Spinal cord (tissue), 10 donors: ENCODE measurements around the gene EXOC6. TPM values are rescaled to one million over a fixed set of nuclear protein-coding genes. Genes with fewer than 3 reads are reported as not detected.

Experiments
- DNase-seq, 6 donors: peaks; one replicate each; pipeline versions ENCODE4 v3.0.0 to v3.0.0-alpha.2; 2013 to 2015; ENCODE audit warnings: low spot score in 6 of 6, low read depth in 4 of 6
- H3K27ac ChIP-seq: one replicate; pipeline ENCODE4 v1.5.1; 2013; ENCODE audit warnings: low read depth, low read length, control low read depth
- H3K27me3 ChIP-seq: one replicate; pipeline ENCODE4 v1.6.1; 2013; ENCODE audit warnings: low read length; ENCODE audit not compliant: control insufficient read depth, insufficient read depth
- H3K36me3 ChIP-seq: one replicate; pipeline ENCODE4 v1.6.1; 2013; ENCODE audit warnings: low read length; ENCODE audit not compliant: control insufficient read depth, insufficient read depth
- H3K4me1 ChIP-seq: one replicate; pipeline ENCODE4 v1.6.1; 2013; ENCODE audit warnings: low read length; ENCODE audit not compliant: control insufficient read depth, insufficient read depth
- H3K4me3 ChIP-seq: one replicate; pipeline ENCODE4 v1.5.1; 2013; ENCODE audit warnings: low read depth, low read length, control low read depth
- H3K9me3 ChIP-seq: one replicate; pipeline ENCODE4 v1.6.1; 2013; ENCODE audit warnings: low read length; ENCODE audit not compliant: control insufficient read depth, insufficient read depth
- WGBS: methylation state at CpG from one replicate; pipeline ENCODE4 v1.1.5; 2013; ENCODE audit warnings: missing lambda C conversion rate; ENCODE audit not compliant: insufficient coverage; 5-methylcytosine and 5-hydroxymethylcytosine counted together
- polyA plus RNA-seq, 2 donors: library from polyadenylated mRNA; unstranded; fragments of 120-200 nt; gene quantifications; one replicate each; pipeline ENCODE4 v1.2.1, GENCODE V29; 2013; ENCODE audit not compliant: insufficient read length in 2 of 2
- total RNA-seq, 2 donors: library from RNA; depleted of rRNA in 1 of 2; stranded (reverse); fragments of 120-200 nt in 1 of 2; fragments of >200 nt in 1 of 2; gene quantifications; one replicate each; pipeline versions ENCODE4 v1.2.3 to v1.2.4, GENCODE V29; 2013 to 2014
- donor health status: healthy.

Gene EXOC6
- total and polyA plus RNA-seq, 4 donors = 16.5 to 46.6 (median 21.2) TPM

- peaks cover 51% of the 10 kb centered on the region for H3K4me1 ChIP-seq
- H3K4me3 ChIP-seq = no peak overlapping the region
- H3K9me3 ChIP-seq = no peaks in the 10 kb centered on the region
- peaks cover 98% of the 10 kb centered on the region for H3K27me3 ChIP-seq
- H3K27ac ChIP-seq = no peak overlapping the region
- WGBS = under 1% methylated on average over 35 of the region's 37 CpGs
- DNase-seq = no peak
- no peaks in the 10 kb centered on the region for H3K36me3 ChIP-seq
These were observed 223.4 kb downstream of the EXOC6 start for GRCh38 chr10:93071674-93072224.

GRCh38 chr10:93072225-93072712, 223.9 kb downstream of the EXOC6 start:
- H3K27me3 ChIP-seq = peaks cover 97% of the 10 kb centered on the region
- DNase-seq = peak in 1 of 6 donors; percentile 18
- peaks cover 51% of the 10 kb centered on the region for H3K4me1 ChIP-seq
- no peaks in the 10 kb centered on the region for H3K36me3 ChIP-seq
- H3K9me3 ChIP-seq = no peaks in the 10 kb centered on the region
- under 1% methylated on average over 23 of the region's 27 CpGs for whole genome bisulfite sequencing
- H3K4me3 ChIP-seq = no peak overlapping the region
- no peak overlapping the region for H3K27ac ChIP-seq

GRCh38 chr10:93072713-93073538, 224.6 kb downstream of the EXOC6 start:
- Histone ChIP-seq H3K27me3 (peaks cover 94% of the 10 kb centered on the region), H3K9me3 (no peaks in the 10 kb centered on the region), H3K4me3 (no peak overlapping the region), H3K4me1 (peaks cover 50% of the 10 kb centered on the region), H3K27ac (no peak overlapping the region), H3K36me3 (no peaks in the 10 kb centered on the region)
- WGBS = 2% methylated on average over 34 of the region's 34 CpGs
- DNase-seq = no peak

- Histone ChIP-seq H3K4me1 (peaks cover 43% of the 10 kb centered on the region), H3K36me3 (no peaks in the 10 kb centered on the region), H3K27me3 (peaks cover 88% of the 10 kb centered on the region), H3K27ac (no peak within 1 kb of the TSS), H3K4me3 (peak within 1 kb of the TSS; percentile 26), H3K9me3 (no peaks in the 10 kb centered on the region)
- peak in 1 of 6 donors; percentile 32 for DNase-seq
- WGBS = under 1% methylated on average over 52 of the region's 52 CpGs
These were observed 225.3 kb downstream of the EXOC6 start, which contains the start of gene CYP26A1 for GRCh38 chr10:93073539-93074146. Gene CYP26A1, plus strand, starts transcription at chr10:93073893. Its CDS starts 42 bp downstream, at chr10:93073935.

GRCh38 chr10:93074147-93074596, 225.9 kb downstream of the EXOC6 start:
- no peaks in the 10 kb centered on the region for H3K36me3 ChIP-seq
- under 1% methylated on average over 40 of the region's 40 CpGs for WGBS
- H3K4me3 ChIP-seq = no peak overlapping the region
- H3K4me1 ChIP-seq = peaks cover 38% of the 10 kb centered on the region
- no peaks in the 10 kb centered on the region for H3K9me3 ChIP-seq
- peak in 2 of 6 donors; percentile 62 to 68 for DNase-seq
- peaks cover 83% of the 10 kb centered on the region for H3K27me3 ChIP-seq
- no peak overlapping the region for H3K27ac ChIP-seq

GRCh38 chr10:93074597-93075368, 226.5 kb downstream of the EXOC6 start:
- H3K4me1 ChIP-seq = peaks cover 38% of the 10 kb centered on the region
- H3K4me3 ChIP-seq = no peak overlapping the region
- H3K27me3 ChIP-seq = peaks cover 77% of the 10 kb centered on the region
- no peaks in the 10 kb centered on the region for H3K9me3 ChIP-seq
- H3K36me3 ChIP-seq = no peaks in the 10 kb centered on the region
- peak in 1 of 6 donors; percentile 36 for DNase-seq
- H3K27ac ChIP-seq = no peak overlapping the region
- under 1% methylated on average over 67 of the region's 67 CpGs for WGBS

- H3K36me3 ChIP-seq = no peaks in the 10 kb centered on the region
- H3K4me1 ChIP-seq = peaks cover 44% of the 10 kb centered on the region
- H3K27me3 ChIP-seq = peaks cover 69% of the 10 kb centered on the region
- no peak overlapping the region for H3K27ac ChIP-seq
- H3K4me3 ChIP-seq = no peak overlapping the region
- WGBS = 9% methylated on average over 20 of the region's 25 CpGs
- no peak for DNase-seq
- no peaks in the 10 kb centered on the region for H3K9me3 ChIP-seq
These were observed 227.3 kb downstream of the EXOC6 start for GRCh38 chr10:93075369-93076221.

GRCh38 chr10:93076871-93077270, 228.6 kb downstream of the EXOC6 start:
- Histone ChIP-seq H3K4me1 (peaks cover 41% of the 10 kb centered on the region), H3K4me3 (no peak overlapping the region), H3K27ac (no peak overlapping the region), H3K9me3 (no peaks in the 10 kb centered on the region), H3K36me3 (no peaks in the 10 kb centered on the region), H3K27me3 (peaks cover 57% of the 10 kb centered on the region)
- DNase-seq = no peak
- WGBS = 71% methylated on average over 1 of the region's 2 CpGs
